Neural cell (in vitro differentiated cells): ENCODE data around the gene FCGR1A. TPM values are rescaled to one million over a fixed set of nuclear protein-coding genes. Genes with fewer than 3 reads are reported as not detected.
"Not testable (repeated sequence)": the region's sequence is repeated elsewhere in the genome, so short reads cannot be mapped to it uniquely, and the experiment has no call there.

ENCODE experiments used
- H2AFZ ChIP-seq: fragments of 200-600, 300-800 bp; sonication (generic), shearing (Covaris generic); 2 replicates; pipeline ENCODE4 v1.6.0; 2014; ENCODE audit warnings: low read depth, mild to moderate bottlenecking, antibody characterized with exemption, low read length, moderate library complexity
- H3F3A ChIP-seq: fragments of 200-600 bp; shearing (Covaris generic); 2 replicates; pipeline ENCODE4 v1.6.1; 2016; ENCODE audit warnings: mild to moderate bottlenecking, moderate library complexity, mixed read lengths, antibody characterized with exemption, low read length; ENCODE audit not compliant: insufficient read depth, poor library complexity, severe bottlenecking
- H3K27ac ChIP-seq: fragments of 200-600, 300-800 bp; sonication (generic), shearing (Covaris generic); 2 replicates; pipeline ENCODE4 v1.5.1; 2014; ENCODE audit warnings: mild to moderate bottlenecking, low read length, moderate library complexity
- H3K27me3 ChIP-seq: fragments of 300-800, 200-600 bp; sonication (generic), shearing (Covaris generic); 2 replicates; pipeline ENCODE4 v1.6.0; 2014; ENCODE audit warnings: mild to moderate bottlenecking, low read depth, low read length, moderate library complexity; ENCODE audit not compliant: insufficient read depth
- H3K36me3 ChIP-seq: fragments of 300-800, 200-600 bp; sonication (generic), shearing (Covaris generic); 2 replicates; pipeline ENCODE4 v1.5.1; 2014; ENCODE audit warnings: mild to moderate bottlenecking, antibody characterized with exemption, low read length, moderate library complexity; ENCODE audit not compliant: insufficient read depth
- H3K4me2 ChIP-seq: fragments of 300-800, 200-600 bp; sonication (generic), shearing (Covaris generic); 2 replicates; pipeline ENCODE4 v1.6.0; 2014; ENCODE audit warnings: mild to moderate bottlenecking, low read length
- H3K4me3 ChIP-seq: fragments of 300-800, 200-600 bp; sonication (generic), shearing (Covaris generic); 2 replicates; pipeline ENCODE4 v1.5.1; 2014; ENCODE audit warnings: mild to moderate bottlenecking, low read length, moderate library complexity
- H3K79me2 ChIP-seq: fragments of 200-600 bp; shearing (Covaris generic); replicated peaks from 2 replicates; pipeline ENCODE4 v1.6.0; 2014; ENCODE audit warnings: mild to moderate bottlenecking, low read length, moderate library complexity; ENCODE audit not compliant: insufficient read depth
- H3K9ac ChIP-seq: fragments of 300-800, 200-600 bp; sonication (generic), shearing (Covaris generic); 2 replicates; pipeline ENCODE4 v1.6.1; 2016; ENCODE audit warnings: mild to moderate bottlenecking, low read length, mixed read lengths
- H3K9me2 ChIP-seq: fragments of 200-600 bp; shearing (Covaris generic); 2 replicates; pipeline ENCODE4 v1.6.1; 2016; ENCODE audit warnings: mild to moderate bottlenecking, low read length, mixed read lengths; ENCODE audit not compliant: insufficient read depth
- H3K9me3 ChIP-seq: fragments of 200-600, 300-800 bp; sonication (generic), shearing (Covaris generic); 2 replicates; pipeline ENCODE4 v1.6.1; 2016; ENCODE audit warnings: mild to moderate bottlenecking, mixed run types, low read length, moderate library complexity, mixed read lengths
- H4K20me1 ChIP-seq: fragments of 200-600 bp; shearing (Covaris generic); 2 replicates; pipeline ENCODE4 v1.6.1; 2016; ENCODE audit warnings: mild to moderate bottlenecking, mixed run types; ENCODE audit not compliant: insufficient read depth
- polyA minus RNA-seq: library from RNA; depleted of rRNA, polyadenylated mRNA; stranded (reverse); fragments of >200 nt; gene quantifications from 2 replicates; pipeline ENCODE4 v1.2.3, GENCODE V29; 2014
- polyA plus RNA-seq: library from polyadenylated mRNA; depleted of rRNA; stranded (reverse); fragments of >200 nt; gene quantifications from 2 replicates; pipeline ENCODE4 v1.2.3, GENCODE V29; 2014

The FCGR1A gene
- polyA plus RNA-seq (not detected in 2 replicates), polyA minus RNA-seq (not detected in 2 replicates)

DNA sequence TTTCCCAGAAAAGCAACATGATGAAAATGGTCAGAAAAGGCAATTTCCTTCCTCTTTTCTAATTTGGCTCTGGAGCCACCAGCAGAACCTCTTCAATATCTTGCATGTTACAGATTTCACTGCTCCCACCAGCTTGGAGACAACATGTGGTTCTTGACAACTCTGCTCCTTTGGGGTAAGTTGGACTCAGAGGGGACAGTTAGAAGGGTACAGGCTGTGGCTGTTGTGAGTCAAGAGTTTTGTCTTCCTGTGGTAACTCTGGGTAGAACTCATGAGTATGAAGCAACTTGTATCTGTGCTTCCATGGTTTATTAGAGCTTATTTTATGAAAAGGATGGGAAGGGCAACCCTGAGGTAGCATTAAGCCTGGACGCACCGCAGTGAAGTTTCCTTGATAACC, at the start of gene FCGR1A:
Gene FCGR1A (plus strand): TSS at position 95 of the 400 bp plus-strand sequence. CDS start 50 bp downstream, at position 145.
- not testable (repeated sequence) for H3K9ac ChIP-seq, H3K4me2 ChIP-seq, H3K36me3 ChIP-seq, H3F3A ChIP-seq, H3K4me3 ChIP-seq, H2AFZ ChIP-seq, H3K27ac ChIP-seq, H3K27me3 ChIP-seq, H4K20me1 ChIP-seq, H3K9me3 ChIP-seq, H3K9me2 ChIP-seq, H3K79me2 ChIP-seq

DNA sequence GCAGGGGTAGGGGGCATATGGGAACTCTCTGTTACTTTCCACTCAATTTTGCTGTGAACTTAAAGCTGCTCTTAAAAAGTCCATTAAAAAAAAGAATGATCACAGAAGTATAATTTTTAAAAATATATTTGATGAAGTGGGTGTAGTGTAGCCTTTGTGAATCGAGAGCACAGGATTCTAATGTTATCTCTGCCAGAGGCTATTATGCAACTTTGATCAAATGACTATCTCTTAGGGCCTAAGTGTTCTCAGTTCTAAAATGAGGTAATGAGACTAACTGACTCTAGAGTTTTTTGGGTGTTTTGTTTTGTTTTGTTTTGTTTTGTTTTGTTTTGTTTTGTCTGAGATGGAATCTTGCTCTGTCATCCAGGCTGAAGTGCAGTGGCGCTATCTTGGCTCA, 49.7 kb upstream of the FCGR1A start:
- not testable (repeated sequence) for H3K36me3 ChIP-seq, H3K9me2 ChIP-seq, H3K27ac ChIP-seq, H3K79me2 ChIP-seq, H3K27me3 ChIP-seq, H2AFZ ChIP-seq, H3K9me3 ChIP-seq, H3K9ac ChIP-seq, H3K4me2 ChIP-seq, H3F3A ChIP-seq, H3K4me3 ChIP-seq, H4K20me1 ChIP-seq

DNA sequence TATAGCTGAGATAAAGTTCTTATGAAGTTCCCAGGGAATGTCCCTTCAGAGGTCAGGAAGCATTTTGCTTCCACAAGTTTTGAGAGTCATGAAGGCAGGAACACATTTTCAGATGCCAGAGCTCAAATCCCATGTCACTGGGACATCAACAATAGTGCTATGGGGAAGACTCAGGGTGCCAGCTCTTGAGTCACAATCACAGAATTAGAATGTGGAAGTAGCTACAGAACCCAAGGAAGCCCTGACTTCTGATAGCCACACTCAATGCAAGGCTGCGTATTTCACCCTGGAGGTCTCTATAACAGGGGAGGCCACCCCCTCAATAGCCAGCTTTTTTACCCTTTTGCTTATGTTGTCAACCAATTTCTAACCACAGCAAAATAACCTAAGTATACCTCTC, 47.8 kb upstream of the FCGR1A start:
- H4K20me1 ChIP-seq, H3K4me3 ChIP-seq, H3K9me2 ChIP-seq: not testable (repeated sequence)

DNA sequence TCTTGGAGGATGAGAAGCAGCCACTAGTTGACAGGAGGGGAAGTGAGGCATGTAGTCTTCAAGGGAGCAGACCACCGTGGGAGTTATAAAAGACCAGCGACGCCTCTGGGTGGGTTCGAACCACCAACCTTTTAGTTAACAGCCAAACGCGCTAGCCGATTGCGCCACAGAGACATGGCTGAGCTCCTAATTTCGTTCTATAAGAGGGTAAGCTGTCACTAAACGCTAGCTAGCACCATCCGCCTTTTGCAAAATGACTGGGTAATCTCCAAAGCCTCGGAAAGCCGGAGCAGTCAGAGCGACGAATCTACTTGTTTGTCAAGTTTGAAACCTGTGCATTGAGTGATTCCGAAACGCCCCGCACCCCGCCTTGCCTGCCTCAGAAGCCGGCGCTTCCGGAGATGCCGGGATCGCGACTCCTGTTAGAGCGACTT, 42.3 kb upstream of the FCGR1A start:
- H3F3A ChIP-seq: not testable (repeated sequence)

More for the DNA sequence above, 47.8 kb upstream of the FCGR1A start:
- not testable (repeated sequence) for H3K4me2 ChIP-seq, H3K36me3 ChIP-seq, H2AFZ ChIP-seq, H3K27me3 ChIP-seq, H3K9ac ChIP-seq, H3K27ac ChIP-seq, H3K79me2 ChIP-seq, H3F3A ChIP-seq, H3K9me3 ChIP-seq

DNA sequence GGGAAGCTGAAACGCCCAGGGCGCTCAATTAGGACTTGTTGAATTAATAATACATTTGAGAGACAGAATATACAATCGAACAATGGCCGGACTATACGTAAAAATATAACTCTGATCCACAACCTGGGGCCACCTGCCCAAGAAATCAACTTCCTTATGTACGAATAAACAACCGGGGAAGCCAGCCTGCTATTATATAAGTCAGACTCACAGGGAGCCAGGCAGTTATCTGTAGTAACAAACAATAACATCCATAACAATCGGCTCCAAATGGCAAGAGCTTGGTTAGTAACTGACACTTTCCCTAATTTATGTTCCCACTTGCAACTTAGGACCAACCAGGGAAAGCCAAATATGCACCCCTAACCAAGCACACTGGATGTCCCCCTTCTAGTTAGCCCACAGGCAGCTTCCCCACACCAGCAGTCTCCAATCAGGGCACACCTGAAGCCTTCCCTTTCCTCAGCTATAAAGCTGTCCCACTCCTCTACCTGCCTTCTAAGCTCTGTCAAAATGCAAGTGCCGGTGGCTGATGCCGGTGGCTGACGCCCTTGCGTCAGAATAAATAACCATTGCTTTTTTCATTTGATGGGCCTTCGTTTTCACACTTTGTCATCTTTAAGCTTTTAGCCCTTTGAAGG, 41.8 kb upstream of the FCGR1A start:
- H3K27me3 ChIP-seq: not testable (repeated sequence)

More for the DNA sequence above, 42.3 kb upstream of the FCGR1A start:
- H3K9me2 ChIP-seq, H3K27me3 ChIP-seq, H2AFZ ChIP-seq, H3K9ac ChIP-seq, H3K4me2 ChIP-seq, H3K9me3 ChIP-seq, H3K4me3 ChIP-seq, H3K79me2 ChIP-seq, H3K36me3 ChIP-seq, H4K20me1 ChIP-seq, H3K27ac ChIP-seq: not testable (repeated sequence)

DNA sequence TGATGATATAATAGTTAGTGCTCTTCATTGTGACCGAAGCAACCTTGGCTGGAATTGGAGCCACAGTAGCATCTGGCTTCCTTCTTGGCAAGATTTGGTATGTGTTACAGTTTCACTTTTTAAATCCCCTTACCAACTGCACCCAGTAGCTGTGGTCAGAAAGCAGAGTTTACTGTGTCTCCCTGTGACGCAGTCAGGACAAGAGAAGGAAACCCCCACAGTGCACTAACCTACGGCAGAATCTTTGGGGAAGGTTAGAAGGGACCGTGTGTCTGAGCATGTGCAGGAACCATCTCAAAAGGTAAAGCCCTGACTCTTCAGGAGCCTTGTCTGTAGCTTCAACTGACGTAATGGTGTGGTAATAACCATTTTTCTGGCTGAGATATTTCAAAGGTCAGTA, 40.6 kb upstream of the FCGR1A start:
- not testable (repeated sequence) for H3K9ac ChIP-seq, H3K79me2 ChIP-seq, H3K4me2 ChIP-seq, H3K27me3 ChIP-seq, H3K4me3 ChIP-seq, H4K20me1 ChIP-seq, H3K9me2 ChIP-seq, H3K9me3 ChIP-seq, H2AFZ ChIP-seq, H3K36me3 ChIP-seq, H3K27ac ChIP-seq, H3F3A ChIP-seq

More for the DNA sequence above, 41.8 kb upstream of the FCGR1A start:
- H3K27ac ChIP-seq, H3K9ac ChIP-seq, H4K20me1 ChIP-seq, H3K4me2 ChIP-seq, H3K79me2 ChIP-seq, H3K4me3 ChIP-seq, H2AFZ ChIP-seq, H3K9me3 ChIP-seq, H3K9me2 ChIP-seq, H3F3A ChIP-seq, H3K36me3 ChIP-seq: not testable (repeated sequence)

DNA sequence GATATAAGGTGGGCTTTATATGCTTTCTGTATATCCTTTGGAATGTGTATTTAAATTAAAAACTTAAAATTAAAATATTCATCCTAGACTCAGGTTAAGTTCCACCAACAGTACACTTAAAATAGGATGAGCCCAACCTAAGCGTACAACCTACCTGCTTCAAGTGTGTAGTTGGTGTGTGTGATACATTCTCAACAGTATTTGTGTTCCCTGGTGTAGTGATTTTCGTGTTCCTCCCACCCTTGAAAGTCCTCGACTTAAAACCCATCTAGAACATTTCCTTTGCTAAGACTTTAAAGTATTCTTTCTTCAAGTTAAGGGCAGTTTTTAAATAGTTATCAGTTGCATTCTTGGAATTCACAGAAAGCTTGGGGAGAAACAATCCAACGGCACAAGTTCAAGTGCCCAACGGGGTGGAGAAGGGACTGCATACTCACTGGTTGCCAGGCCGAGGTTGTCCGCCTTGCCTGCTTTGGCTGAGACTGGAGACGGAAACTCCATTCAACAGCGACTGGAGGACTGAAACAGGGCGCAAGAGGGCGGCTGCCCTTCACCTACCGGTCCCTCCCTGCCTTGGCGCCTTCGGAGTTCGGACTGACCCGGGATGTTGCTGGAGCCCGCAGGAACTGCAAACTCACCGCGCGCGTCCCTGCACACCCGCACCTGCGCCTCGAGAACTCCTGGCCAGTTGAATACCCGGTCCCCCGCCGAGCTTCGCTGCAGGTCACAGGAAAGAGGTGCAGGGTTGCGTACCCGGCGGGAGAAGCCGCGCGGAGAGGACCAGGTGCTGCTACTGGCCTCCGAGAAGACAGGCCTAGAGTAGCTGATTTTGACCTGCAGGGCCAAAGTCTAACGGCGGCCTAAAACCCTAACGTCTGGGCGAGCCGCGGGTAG, 35.8 kb upstream of the FCGR1A start:
- H3K4me3 ChIP-seq, H3K9me3 ChIP-seq, H4K20me1 ChIP-seq, H3K4me2 ChIP-seq, H2AFZ ChIP-seq, H3K9ac ChIP-seq, H3F3A ChIP-seq, H3K79me2 ChIP-seq, H3K9me2 ChIP-seq, H3K36me3 ChIP-seq, H3K27ac ChIP-seq: not testable (repeated sequence)
- peaks cover 11% of the 10 kb centered on the region for H3K27me3 ChIP-seq
